NB4 (cell line): ENCODE results near the gene SMDT1.

Experiments used
- DNase-seq: peaks from one replicate; pipeline ENCODE4 v3.0.0; 2010; ENCODE audit warnings: low read depth
- H3K4me3 ChIP-seq: one replicate; pipeline ENCODE4 v1.5.1; 2011; ENCODE audit warnings: mild to moderate bottlenecking, low read depth, low read length, moderate library complexity
- CTCF ChIP-seq: IDR thresholded peaks from one replicate; pipeline ENCODE4 v1.5.1; 2012; ENCODE audit warnings: low read depth, low read length
- MAX ChIP-seq: IDR thresholded peaks from 2 replicates; pipeline ENCODE4 v1.6.1; 2011; ENCODE audit warnings: low read depth, low read length
- MYC ChIP-seq: IDR thresholded peaks from 2 replicates; pipeline ENCODE4 v1.6.1; 2011; ENCODE audit warnings: low read depth, low read length
- POLR2A ChIP-seq: IDR thresholded peaks from 2 replicates; pipeline ENCODE4 v1.6.1; 2011; ENCODE audit warnings: mild to moderate bottlenecking; ENCODE audit not compliant: insufficient read length; ENCODE audit errors: extremely low read depth

SMDT1 gene

GRCh38 chr22:42050641-42051180, 28.8 kb upstream of the SMDT1 start:
- DNase-seq: no peak
- TF ChIP-seq POLR2A: no peak
- TF ChIP-seq MYC: no peak
- no peak for TF ChIP-seq CTCF
- no peak for TF ChIP-seq MAX
- H3K4me3 ChIP-seq: no peak overlapping the region

- no peak for DNase-seq
- no peak overlapping the region for H3K4me3 ChIP-seq
- TF ChIP-seq POLR2A (no peak), MYC (no peak), CTCF (no peak), MAX (no peak)
Measured at GRCh38 chr22:42052765-42053164, 26.7 kb upstream of the SMDT1 start.

- DNase-seq: no peak
- TF ChIP-seq MAX (no peak), POLR2A (no peak), CTCF (no peak), MYC (no peak)
- no peak overlapping the region for H3K4me3 ChIP-seq
Measured at GRCh38 chr22:42056757-42057511, 22.6 kb upstream of the SMDT1 start.

GRCh38 chr22:42060489-42060888, 19.0 kb upstream of the SMDT1 start:
- H3K4me3 ChIP-seq: no peak overlapping the region
- TF ChIP-seq CTCF: no peak
- TF ChIP-seq MYC: no peak
- TF ChIP-seq MAX: no peak
- TF ChIP-seq POLR2A: no peak
- DNase-seq: no peak

GRCh38 chr22:42061041-42061440, 18.5 kb upstream of the SMDT1 start:
- DNase-seq: no peak
- no peak overlapping the region for H3K4me3 ChIP-seq
- TF ChIP-seq MAX: no peak
- TF ChIP-seq POLR2A: no peak
- TF ChIP-seq CTCF: no peak
- TF ChIP-seq MYC: no peak
